Mononuclear cell (primary cell): ENCODE measurements around the gene PGBD5. TPM values are rescaled to one million over a fixed set of nuclear protein-coding genes. Genes with fewer than 3 reads are reported as not detected.

Experiments
- H3K27me3 ChIP-seq: 2 replicates; pipeline ENCODE4 v1.6.0; 2011; ENCODE audit warnings: low read length, control low read depth; ENCODE audit not compliant: insufficient read depth
- H3K4me1 ChIP-seq: 2 replicates; pipeline ENCODE4 v1.5.1; 2011; ENCODE audit warnings: mild to moderate bottlenecking, low read length, control low read depth; ENCODE audit not compliant: insufficient read depth
- H3K4me3 ChIP-seq: 2 replicates; pipeline ENCODE4 v1.5.1; 2011; ENCODE audit warnings: mild to moderate bottlenecking, low read length, moderate library complexity
- H3K9me3 ChIP-seq: 2 replicates; pipeline ENCODE4 v1.5.1; 2011; ENCODE audit warnings: low read depth, mild to moderate bottlenecking, control low read depth, low read length
- total RNA-seq: library from RNA; depleted of rRNA; stranded (reverse); fragments of >200 nt; gene quantifications from one replicate; pipeline ENCODE4 v1.2.3, GENCODE V29; 2012

Gene PGBD5
- total RNA-seq, 1 donor = under 0.01 TPM

GRCh38 chr1:230359992-230360668, 66.0 kb downstream of the PGBD5 start:
- no peaks in the 10 kb centered on the region for H3K9me3 ChIP-seq
- no peak overlapping the region for H3K4me3 ChIP-seq
- H3K27me3 ChIP-seq = no peaks in the 10 kb centered on the region
- no peaks in the 10 kb centered on the region for H3K4me1 ChIP-seq

- no peaks in the 10 kb centered on the region for H3K4me1 ChIP-seq
- no peaks in the 10 kb centered on the region for H3K9me3 ChIP-seq
- H3K4me3 ChIP-seq = no peak overlapping the region
- no peaks in the 10 kb centered on the region for H3K27me3 ChIP-seq
Observed at GRCh38 chr1:230356869-230357794, 69.0 kb downstream of the PGBD5 start.

- Histone ChIP-seq H3K4me3 (no peak overlapping the region), H3K4me1 (no peaks in the 10 kb centered on the region), H3K9me3 (no peaks in the 10 kb centered on the region), H3K27me3 (no peaks in the 10 kb centered on the region)
Observed at GRCh38 chr1:230356190-230356589, 69.9 kb downstream of the PGBD5 start.

- Histone ChIP-seq H3K4me3 (no peak overlapping the region), H3K9me3 (no peaks in the 10 kb centered on the region), H3K27me3 (no peaks in the 10 kb centered on the region), H3K4me1 (no peaks in the 10 kb centered on the region)
Observed at GRCh38 chr1:230355594-230355993, 70.5 kb downstream of the PGBD5 start.

- Histone ChIP-seq H3K9me3 (no peaks in the 10 kb centered on the region), H3K27me3 (no peaks in the 10 kb centered on the region), H3K4me1 (no peaks in the 10 kb centered on the region), H3K4me3 (no peak overlapping the region)
Observed at GRCh38 chr1:230355128-230355527, 71.0 kb downstream of the PGBD5 start.

- Histone ChIP-seq H3K9me3 (no peaks in the 10 kb centered on the region), H3K27me3 (no peaks in the 10 kb centered on the region), H3K4me3 (no peak overlapping the region), H3K4me1 (no peaks in the 10 kb centered on the region)
Observed at GRCh38 chr1:230354005-230354404, 72.1 kb downstream of the PGBD5 start.

GRCh38 chr1:230352537-230352936, 73.6 kb downstream of the PGBD5 start:
- Histone ChIP-seq H3K9me3 (no peaks in the 10 kb centered on the region), H3K4me1 (no peaks in the 10 kb centered on the region), H3K4me3 (no peak overlapping the region), H3K27me3 (no peaks in the 10 kb centered on the region)

GRCh38 chr1:230351983-230352382, 74.1 kb downstream of the PGBD5 start:
- H3K4me3 ChIP-seq = no peak overlapping the region
- H3K27me3 ChIP-seq = no peaks in the 10 kb centered on the region
- H3K9me3 ChIP-seq = no peaks in the 10 kb centered on the region
- no peaks in the 10 kb centered on the region for H3K4me1 ChIP-seq

GRCh38 chr1:230351514-230351913, 74.6 kb downstream of the PGBD5 start:
- Histone ChIP-seq H3K4me3 (no peak overlapping the region), H3K4me1 (no peaks in the 10 kb centered on the region), H3K9me3 (no peaks in the 10 kb centered on the region), H3K27me3 (no peaks in the 10 kb centered on the region)

GRCh38 chr1:230350208-230350921, 75.8 kb downstream of the PGBD5 start:
- H3K4me1 ChIP-seq = no peaks in the 10 kb centered on the region
- H3K9me3 ChIP-seq = no peaks in the 10 kb centered on the region
- no peaks in the 10 kb centered on the region for H3K27me3 ChIP-seq
- no peak overlapping the region for H3K4me3 ChIP-seq

GRCh38 chr1:230349020-230349393, 77.1 kb downstream of the PGBD5 start:
- Histone ChIP-seq H3K4me1 (no peaks in the 10 kb centered on the region), H3K4me3 (no peak overlapping the region), H3K9me3 (no peaks in the 10 kb centered on the region), H3K27me3 (no peaks in the 10 kb centered on the region)

GRCh38 chr1:230348386-230349019, 77.6 kb downstream of the PGBD5 start:
- Histone ChIP-seq H3K4me1 (no peaks in the 10 kb centered on the region), H3K9me3 (no peaks in the 10 kb centered on the region), H3K27me3 (no peaks in the 10 kb centered on the region), H3K4me3 (no peak overlapping the region)

GRCh38 chr1:230347896-230348295, 78.2 kb downstream of the PGBD5 start:
- no peak overlapping the region for H3K4me3 ChIP-seq
- no peaks in the 10 kb centered on the region for H3K27me3 ChIP-seq
- no peaks in the 10 kb centered on the region for H3K4me1 ChIP-seq
- H3K9me3 ChIP-seq = no peaks in the 10 kb centered on the region

GRCh38 chr1:230345139-230345885, 80.8 kb downstream of the PGBD5 start:
- Histone ChIP-seq H3K9me3 (no peaks in the 10 kb centered on the region), H3K4me1 (no peaks in the 10 kb centered on the region), H3K4me3 (no peak overlapping the region), H3K27me3 (no peaks in the 10 kb centered on the region)
